ENCODE measurements around the gene NANS. TPM values are rescaled to one million over a fixed set of nuclear protein-coding genes. Genes with fewer than 3 reads are reported as not detected.

NANS gene
- total RNA-seq, 1 experiment from 2014 or later: 57.9 TPM

- no peak for TF ChIP-seq ETV6 (CRISPR knock-in tag; IDR thresholded peaks at IDR 0.05)
Observed at GRCh38 chr9:98047002-98047401, 9.5 kb upstream of the NANS start (continued).

- ATAC-seq: no peak
Observed at GRCh38 chr9:98049288-98050072, 7.1 kb upstream of the NANS start.

More at GRCh38 chr9:98049288-98050072, 7.1 kb upstream of the NANS start:
- Mint-ChIP-seq H3K4me1 (no peaks in the 10 kb centered on the region), H3K27me3 (ENCODE audit: low read depth) (peaks cover 19% of the 10 kb centered on the region), H3K36me3 (no peaks in the 10 kb centered on the region), H3K27ac (no peak overlapping the region), H3K4me3 (no peak overlapping the region), H3K9me3 (no peaks in the 10 kb centered on the region)
- TF ChIP-seq, protein P1, sequence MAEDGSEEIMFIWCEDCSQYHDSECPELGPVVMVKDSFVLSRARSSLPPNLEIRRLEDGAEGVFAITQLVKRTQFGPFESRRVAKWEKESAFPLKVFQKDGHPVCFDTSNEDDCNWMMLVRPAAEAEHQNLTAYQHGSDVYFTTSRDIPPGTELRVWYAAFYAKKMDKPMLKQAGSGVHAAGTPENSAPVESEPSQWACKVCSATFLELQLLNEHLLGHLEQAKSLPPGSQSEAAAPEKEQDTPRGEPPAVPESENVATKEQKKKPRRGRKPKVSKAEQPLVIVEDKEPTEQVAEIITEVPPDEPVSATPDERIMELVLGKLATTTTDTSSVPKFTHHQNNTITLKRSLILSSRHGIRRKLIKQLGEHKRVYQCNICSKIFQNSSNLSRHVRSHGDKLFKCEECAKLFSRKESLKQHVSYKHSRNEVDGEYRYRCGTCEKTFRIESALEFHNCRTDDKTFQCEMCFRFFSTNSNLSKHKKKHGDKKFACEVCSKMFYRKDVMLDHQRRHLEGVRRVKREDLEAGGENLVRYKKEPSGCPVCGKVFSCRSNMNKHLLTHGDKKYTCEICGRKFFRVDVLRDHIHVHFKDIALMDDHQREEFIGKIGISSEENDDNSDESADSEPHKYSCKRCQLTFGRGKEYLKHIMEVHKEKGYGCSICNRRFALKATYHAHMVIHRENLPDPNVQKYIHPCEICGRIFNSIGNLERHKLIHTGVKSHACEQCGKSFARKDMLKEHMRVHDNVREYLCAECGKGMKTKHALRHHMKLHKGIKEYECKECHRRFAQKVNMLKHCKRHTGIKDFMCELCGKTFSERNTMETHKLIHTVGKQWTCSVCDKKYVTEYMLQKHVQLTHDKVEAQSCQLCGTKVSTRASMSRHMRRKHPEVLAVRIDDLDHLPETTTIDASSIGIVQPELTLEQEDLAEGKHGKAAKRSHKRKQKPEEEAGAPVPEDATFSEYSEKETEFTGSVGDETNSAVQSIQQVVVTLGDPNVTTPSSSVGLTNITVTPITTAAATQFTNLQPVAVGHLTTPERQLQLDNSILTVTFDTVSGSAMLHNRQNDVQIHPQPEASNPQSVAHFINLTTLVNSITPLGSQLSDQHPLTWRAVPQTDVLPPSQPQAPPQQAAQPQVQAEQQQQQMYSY (CRISPR knock-in tag; IDR thresholded peaks at IDR 0.05): no peak
- TF ChIP-seq ZNF425 (CRISPR knock-in tag; conservative IDR thresholded peaks at IDR 0.05): no peak
- TF ChIP-seq TEAD4 (CRISPR knock-in tag; IDR thresholded peaks at IDR 0.05): no peak
- TF ChIP-seq, protein P2, sequence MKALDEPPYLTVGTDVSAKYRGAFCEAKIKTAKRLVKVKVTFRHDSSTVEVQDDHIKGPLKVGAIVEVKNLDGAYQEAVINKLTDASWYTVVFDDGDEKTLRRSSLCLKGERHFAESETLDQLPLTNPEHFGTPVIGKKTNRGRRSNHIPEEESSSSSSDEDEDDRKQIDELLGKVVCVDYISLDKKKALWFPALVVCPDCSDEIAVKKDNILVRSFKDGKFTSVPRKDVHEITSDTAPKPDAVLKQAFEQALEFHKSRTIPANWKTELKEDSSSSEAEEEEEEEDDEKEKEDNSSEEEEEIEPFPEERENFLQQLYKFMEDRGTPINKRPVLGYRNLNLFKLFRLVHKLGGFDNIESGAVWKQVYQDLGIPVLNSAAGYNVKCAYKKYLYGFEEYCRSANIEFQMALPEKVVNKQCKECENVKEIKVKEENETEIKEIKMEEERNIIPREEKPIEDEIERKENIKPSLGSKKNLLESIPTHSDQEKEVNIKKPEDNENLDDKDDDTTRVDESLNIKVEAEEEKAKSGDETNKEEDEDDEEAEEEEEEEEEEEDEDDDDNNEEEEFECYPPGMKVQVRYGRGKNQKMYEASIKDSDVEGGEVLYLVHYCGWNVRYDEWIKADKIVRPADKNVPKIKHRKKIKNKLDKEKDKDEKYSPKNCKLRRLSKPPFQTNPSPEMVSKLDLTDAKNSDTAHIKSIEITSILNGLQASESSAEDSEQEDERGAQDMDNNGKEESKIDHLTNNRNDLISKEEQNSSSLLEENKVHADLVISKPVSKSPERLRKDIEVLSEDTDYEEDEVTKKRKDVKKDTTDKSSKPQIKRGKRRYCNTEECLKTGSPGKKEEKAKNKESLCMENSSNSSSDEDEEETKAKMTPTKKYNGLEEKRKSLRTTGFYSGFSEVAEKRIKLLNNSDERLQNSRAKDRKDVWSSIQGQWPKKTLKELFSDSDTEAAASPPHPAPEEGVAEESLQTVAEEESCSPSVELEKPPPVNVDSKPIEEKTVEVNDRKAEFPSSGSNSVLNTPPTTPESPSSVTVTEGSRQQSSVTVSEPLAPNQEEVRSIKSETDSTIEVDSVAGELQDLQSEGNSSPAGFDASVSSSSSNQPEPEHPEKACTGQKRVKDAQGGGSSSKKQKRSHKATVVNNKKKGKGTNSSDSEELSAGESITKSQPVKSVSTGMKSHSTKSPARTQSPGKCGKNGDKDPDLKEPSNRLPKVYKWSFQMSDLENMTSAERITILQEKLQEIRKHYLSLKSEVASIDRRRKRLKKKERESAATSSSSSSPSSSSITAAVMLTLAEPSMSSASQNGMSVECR (CRISPR knock-in tag; IDR thresholded peaks at IDR 0.05; ENCODE audit: borderline replicate concordance): no peak
- TF ChIP-seq ATF1 (CRISPR knock-in tag; IDR thresholded peaks at IDR 0.05): no peak
- no peak for TF ChIP-seq NR1H2 (CRISPR knock-in tag; IDR thresholded peaks at IDR 0.05)
- TF ChIP-seq ZNF232 (CRISPR knock-in tag; IDR thresholded peaks at IDR 0.05): no peak
- no peak for TF ChIP-seq ZBTB21 (CRISPR knock-in tag; IDR thresholded peaks at IDR 0.05; ENCODE audit: borderline replicate concordance)
- no peak for TF ChIP-seq AR (CRISPR knock-in tag; IDR thresholded peaks at IDR 0.05)
- TF ChIP-seq FOXK1 (CRISPR knock-in tag; IDR thresholded peaks at IDR 0.05): no peak
- TF ChIP-seq ZNF138 (CRISPR knock-in tag; conservative IDR thresholded peaks at IDR 0.05): no peak
- TF ChIP-seq IRF2 (CRISPR knock-in tag; IDR thresholded peaks at IDR 0.05; ENCODE audit: borderline replicate concordance, low read depth): no peak
- no peak for TF ChIP-seq ZSCAN18 (CRISPR knock-in tag; IDR thresholded peaks at IDR 0.05)
- ChIA-PET POLR2A (no interaction called here), CTCF (no interaction called here)
- DNase-seq (ENCODE audit: low spot score): no peak
